NCI-H2107 treated with DMSO at 0.1 percent for 48 hours (cell line): Measurements from ENCODE around the gene BBS4.

Experiments
- DNase-seq: peaks from one replicate; lab custom pipeline; 2025; ENCODE audit not compliant: unreplicated experiment; lab: John Stamatoyannopoulos, UW

The BBS4 gene

DNA sequence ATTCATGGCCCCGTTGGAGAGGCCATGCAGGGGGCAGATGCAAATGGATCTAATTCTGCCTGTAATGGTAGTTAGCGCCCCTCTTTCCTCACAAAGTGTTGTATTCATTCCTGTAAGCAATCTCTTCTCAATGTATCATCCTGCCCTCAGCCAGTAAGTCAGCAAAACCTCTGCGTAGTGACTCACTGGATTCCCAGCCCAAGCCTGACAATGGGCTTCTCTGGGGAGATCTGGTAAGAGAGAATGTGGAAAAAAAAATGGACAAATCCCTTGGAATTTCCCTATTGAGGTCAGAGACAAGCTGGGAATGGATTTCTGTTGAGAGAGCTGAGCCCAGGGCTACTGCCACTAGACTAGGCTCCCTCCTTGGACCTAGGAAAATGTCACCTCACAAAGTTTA, 72.2 kb downstream of the BBS4 start:
- DNase-seq = no peak

DNA sequence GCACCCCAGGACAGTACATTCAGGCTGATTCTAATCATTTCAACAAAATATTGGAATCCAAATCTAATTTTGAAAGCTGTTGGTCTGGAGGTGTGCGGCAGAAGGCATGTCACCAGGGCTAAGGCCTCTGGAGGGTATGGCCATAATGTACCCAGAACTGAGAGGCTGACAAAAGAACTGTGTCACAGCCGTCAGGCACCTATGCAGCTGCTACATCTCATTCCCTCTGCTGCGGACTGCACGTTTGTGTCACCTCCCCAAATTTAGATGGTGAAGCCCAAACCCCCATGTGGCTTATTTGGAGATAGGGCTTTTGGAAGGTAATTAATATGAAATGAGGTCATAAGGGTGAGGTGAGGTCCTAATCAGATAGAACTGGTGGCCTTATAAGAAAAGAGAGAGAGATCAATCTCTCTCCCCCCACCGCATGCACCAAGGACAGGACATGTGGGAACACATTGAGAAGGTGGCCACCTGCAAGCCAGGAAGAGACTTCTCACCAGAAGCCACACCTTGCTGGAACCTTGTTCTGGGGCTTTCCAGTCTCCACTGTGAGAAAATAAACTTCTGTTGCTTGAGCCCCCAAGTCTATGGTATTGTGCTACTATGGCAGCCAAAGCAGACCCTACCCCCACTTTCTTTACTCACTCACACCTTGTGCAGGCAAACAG, 74.7 kb downstream of the BBS4 start:
- DNase-seq = no peak

DNA sequence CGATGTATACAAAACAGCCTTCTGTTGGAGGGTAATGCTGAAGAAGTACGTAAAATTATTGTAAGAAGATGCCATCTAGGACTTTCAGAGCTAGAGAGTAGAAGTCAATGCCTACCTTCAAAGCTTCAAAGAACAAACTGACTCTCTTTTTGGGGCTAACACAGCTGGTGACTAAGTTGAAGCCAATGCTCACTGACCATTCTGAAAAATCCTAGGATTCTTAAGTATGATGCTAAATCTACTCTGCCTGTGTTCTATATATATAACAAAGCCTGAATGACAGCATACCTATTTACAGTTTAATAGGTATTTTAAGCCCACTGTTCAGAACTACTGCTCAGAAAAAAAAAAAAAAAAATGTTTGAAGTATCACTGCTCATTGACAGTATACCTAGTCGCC, 78.6 kb downstream of the BBS4 start:
- DNase-seq = no peak

- DNase-seq = no peak
Measured at GRCh38 chr15:72766025-72766424, 80.0 kb downstream of the BBS4 start.

- DNase-seq = no peak
Measured at GRCh38 chr15:72766780-72767179, 80.8 kb downstream of the BBS4 start.

DNA sequence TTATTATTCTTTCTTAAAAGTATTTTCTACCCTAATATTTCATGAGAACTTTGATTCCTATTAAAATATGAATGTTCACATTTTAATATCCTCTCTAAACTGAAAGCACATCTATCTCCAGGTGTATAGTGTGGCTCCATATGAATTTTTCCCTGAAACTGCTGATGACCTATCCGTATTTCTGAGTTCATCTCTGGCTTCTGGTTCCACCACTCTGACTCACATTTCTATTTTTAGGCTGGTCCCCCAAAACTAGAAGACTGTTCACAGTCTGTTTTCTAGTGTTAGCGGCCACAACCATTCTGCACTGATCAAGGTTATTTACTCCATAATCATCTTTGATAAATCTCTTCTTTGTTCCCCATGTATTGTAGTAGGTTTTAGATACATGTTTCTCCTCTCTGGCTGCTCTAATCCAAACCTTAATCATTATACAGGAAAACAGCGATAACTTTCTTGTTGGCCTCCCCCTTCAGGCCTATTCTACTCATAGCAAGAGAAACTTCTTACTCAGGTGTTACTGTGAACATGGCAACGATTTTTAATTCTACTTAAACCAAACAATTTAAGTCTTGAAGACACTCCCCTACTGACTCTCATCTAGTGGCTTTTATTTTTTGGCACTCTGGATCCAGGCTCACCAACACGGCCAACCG, 84.8 kb downstream of the BBS4 start:
- DNase-seq = no peak

DNA sequence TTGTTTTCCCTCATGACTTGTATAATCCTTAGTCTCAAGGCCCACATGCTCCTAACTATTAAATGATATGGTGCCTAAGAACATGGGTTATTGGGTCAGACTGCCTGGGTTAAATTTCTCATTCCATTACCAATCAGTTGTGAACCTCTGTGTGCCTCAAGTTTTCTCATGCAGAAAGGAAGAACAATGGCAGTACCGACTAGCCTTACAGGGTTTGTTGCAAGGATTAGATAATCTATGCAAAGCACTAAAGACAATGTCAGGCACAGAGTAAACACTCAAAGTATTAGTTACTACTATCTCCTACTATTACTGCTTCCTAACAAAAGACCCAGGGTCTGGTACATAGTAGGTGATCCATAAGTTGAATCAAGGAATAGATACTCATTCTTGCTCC, 85.3 kb downstream of the BBS4 start:
- no peak for DNase-seq

DNA sequence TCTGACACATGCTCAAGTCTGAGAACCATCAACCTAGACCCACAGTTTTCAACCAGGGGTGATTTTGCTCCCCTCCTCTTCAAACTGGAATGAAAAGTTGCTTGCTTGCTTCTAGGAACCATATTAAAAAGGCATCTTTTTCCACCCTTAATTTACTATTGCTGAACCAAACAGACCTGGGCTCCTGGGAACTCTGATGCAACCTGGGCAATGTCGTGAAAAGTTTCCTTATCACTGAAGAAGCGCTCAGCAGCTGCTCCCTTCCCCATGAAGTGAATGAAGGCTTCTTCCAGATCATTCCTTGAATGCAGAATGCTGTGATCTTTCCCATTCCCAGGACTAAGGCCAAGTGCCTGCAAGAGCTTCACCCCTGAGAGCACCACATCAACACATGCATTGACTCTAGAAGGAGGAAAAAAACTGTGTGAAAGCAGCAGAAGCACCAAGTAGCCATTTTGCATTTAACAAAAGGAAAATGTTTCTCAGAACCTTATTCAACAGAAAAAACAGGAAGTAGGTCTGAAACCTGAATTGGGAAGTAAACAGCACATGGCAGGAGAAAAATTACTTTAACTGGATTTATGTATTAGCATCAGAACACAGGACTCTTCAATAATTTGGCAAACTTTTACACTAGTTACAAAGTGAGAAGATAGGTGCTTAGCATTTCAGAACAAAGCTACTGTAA, 88.8 kb downstream of the BBS4 start:
- DNase-seq = no peak

- DNase-seq = no peak
Measured at GRCh38 chr15:72778796-72779195, 92.8 kb downstream of the BBS4 start.

GRCh38 chr15:72781631-72782030, 95.6 kb downstream of the BBS4 start:
- DNase-seq = no peak

GRCh38 chr15:72782274-72783003, 96.4 kb downstream of the BBS4 start:
- no peak for DNase-seq

- no peak for DNase-seq
Measured at GRCh38 chr15:72783004-72783639, 97.1 kb downstream of the BBS4 start.

GRCh38 chr15:72783640-72784455, 97.8 kb downstream of the BBS4 start, which contains the start of gene ADPGK:
TSS of gene ADPGK (minus strand) at chr15:72783758. CDS start at chr15:72783691, 67 bp downstream.
- peak; percentile 73 for DNase-seq

- DNase-seq = no peak
Measured at GRCh38 chr15:72784456-72784876, 98.5 kb downstream of the BBS4 start.

- no peak for DNase-seq
Measured at GRCh38 chr15:72785432-72785831, 99.4 kb downstream of the BBS4 start.

DNA sequence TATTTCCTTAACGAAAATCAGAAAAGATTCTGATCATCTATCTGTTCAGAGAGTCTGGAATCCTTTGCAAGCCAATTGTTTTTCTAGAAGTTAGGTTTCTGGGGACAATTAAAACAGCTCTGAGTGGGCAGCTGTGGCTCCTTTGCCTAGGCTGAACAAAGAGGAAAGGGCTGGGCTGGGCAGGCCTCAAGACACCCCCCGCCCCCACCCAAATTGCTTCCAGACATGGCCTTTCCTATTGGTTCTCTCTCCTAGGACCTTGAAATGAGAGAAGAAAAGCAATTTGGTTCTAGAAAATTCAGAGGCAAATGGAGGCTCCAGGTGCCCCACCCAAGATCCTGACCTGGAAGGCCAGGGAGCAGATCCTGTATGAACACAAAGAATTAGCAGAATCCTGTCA, 99.8 kb downstream of the BBS4 start:
- no peak for DNase-seq

DNA sequence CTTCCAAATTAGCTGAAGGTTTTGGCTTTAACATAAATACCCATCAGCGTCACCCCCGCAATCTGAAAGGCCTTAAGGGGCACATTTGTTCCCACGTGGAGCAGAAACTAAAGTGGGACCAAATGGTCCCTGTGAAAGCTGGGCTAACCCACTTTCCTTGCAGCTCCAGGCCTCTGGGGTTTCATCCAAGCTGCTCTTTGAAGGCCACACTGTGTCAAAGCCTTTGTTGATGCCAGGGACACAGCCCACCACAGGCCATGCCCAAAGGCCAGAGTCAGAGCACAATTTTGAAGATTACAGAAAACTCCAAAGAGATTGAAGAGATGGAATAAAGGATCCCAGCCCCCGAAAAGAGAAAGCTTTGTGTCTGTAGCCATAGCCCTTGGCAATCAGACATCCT, 100.2 kb downstream of the BBS4 start:
- no peak for DNase-seq

DNA sequence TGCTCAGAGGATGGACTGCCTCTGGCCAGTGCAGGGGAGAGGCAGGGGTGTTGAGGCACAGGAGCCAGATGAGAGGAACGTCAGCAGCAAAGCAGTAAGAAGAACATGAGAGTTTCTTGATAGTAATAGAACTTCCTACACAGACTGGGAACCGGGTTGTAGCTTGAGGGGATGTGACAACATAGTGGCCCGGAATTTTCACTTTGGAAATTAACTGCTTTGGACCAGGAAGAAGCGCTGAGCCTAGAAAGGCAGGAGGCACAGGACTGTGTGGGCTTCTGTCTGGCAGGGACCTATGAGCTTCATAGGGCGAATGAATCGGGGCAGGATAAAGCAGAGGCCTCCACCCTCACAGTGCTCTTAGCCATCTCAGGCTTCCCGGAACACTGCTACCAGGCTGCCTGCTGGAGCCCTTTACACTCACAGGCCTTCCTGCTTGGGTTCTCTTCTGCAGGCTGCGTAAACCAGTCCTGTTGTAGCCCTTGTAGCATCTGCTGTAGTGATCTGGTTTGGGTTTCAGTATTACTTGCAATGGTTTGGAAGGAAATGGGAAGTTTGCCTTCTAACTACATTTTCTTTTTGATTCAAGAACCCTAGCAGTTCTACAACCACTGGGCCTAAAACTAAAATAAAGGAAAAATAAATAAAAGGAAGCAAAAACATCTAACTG, 100.8 kb downstream of the BBS4 start:
- DNase-seq = no peak

DNA sequence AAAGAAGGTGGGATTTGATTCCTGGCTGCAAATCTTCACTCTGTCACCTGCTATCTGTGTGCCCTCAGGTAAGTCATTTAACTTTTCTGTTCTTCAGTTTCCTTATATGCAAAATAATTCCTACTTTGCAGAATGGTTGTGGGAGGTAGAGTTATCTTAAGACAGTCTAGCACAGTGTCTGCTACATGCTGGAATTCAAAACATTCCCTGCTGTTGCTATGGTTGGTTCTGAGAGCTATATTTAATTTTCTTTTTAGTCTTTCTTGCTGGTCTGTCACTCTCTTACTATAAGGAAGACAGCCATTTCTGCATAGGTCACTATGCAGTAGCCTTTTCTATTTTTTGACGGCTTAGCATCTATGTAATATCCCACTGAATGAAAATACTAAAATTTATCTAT, 101.5 kb downstream of the BBS4 start:
- DNase-seq = no peak
